HepG2 (cell line): ENCODE measurements around the gene TYMP. TPM values are rescaled to one million over a fixed set of nuclear protein-coding genes. Genes with fewer than 3 reads are reported as not detected.

Source experiments
- AHDC1 ChIP-seq: sonication (generic); formaldehyde crosslinking; IDR thresholded peaks from 2 replicates; pipeline ENCODE4 v1.5.1; 2020; ENCODE audit warnings: mild to moderate bottlenecking, missing genetic modification reagents, borderline replicate concordance
- BRD4 ChIP-seq: sonication (generic); formaldehyde crosslinking; IDR thresholded peaks from 2 replicates; pipeline ENCODE4 v1.4.0; 2020; ENCODE audit warnings: missing genetic modification reagents
- HIVEP1 ChIP-seq: sonication (generic); formaldehyde crosslinking; IDR thresholded peaks from 2 replicates; pipeline ENCODE4 v1.4.0; 2020; ENCODE audit warnings: mild to moderate bottlenecking, missing genetic modification reagents
- HNF4A ChIP-seq: sonication (generic); formaldehyde crosslinking; IDR thresholded peaks from 2 replicates; pipeline ENCODE4 v1.4.0; 2020; ENCODE audit warnings: missing genetic modification reagents
- MAFK ChIP-seq, 2 experiments: IDR thresholded peaks in 1 of 2; conservative IDR thresholded peaks in 1 of 2; 2 replicates each; pipeline ENCODE4 v1.6.1; 2011; ENCODE audit warnings: improper control_type of control experiment in 2 of 2, low read length in 2 of 2
- MTA1 ChIP-seq: sonication (generic); formaldehyde crosslinking; IDR thresholded peaks from 2 replicates; pipeline ENCODE4 v1.4.0; 2020; ENCODE audit warnings: missing genetic modification reagents, mild to moderate bottlenecking, borderline replicate concordance
- MXI1 ChIP-seq: IDR thresholded peaks from 3 replicates; pipeline ENCODE4 v1.6.1; 2012; ENCODE audit warnings: low read depth, low read length, inconsistent platforms, borderline replicate concordance
- TBP ChIP-seq: sonication (generic); formaldehyde crosslinking; IDR thresholded peaks from 2 replicates; pipeline ENCODE4 v1.5.0; 2020; ENCODE audit warnings: missing genetic modification reagents
- TOE1 ChIP-seq: sonication (generic); formaldehyde crosslinking; IDR thresholded peaks from 2 replicates; pipeline ENCODE4 v1.4.0; 2020; ENCODE audit warnings: mild to moderate bottlenecking, missing genetic modification reagents
- ZBTB46 ChIP-seq: sonication (generic); formaldehyde crosslinking; IDR thresholded peaks from 2 replicates; pipeline ENCODE4 v1.4.0; 2020; ENCODE audit warnings: mild to moderate bottlenecking, missing genetic modification reagents, borderline replicate concordance
- ZNF280B ChIP-seq: sonication (generic); formaldehyde crosslinking; IDR thresholded peaks from 2 replicates; pipeline ENCODE4 v1.5.0; 2020; ENCODE audit warnings: missing genetic modification reagents, mild to moderate bottlenecking, borderline replicate concordance
- ZNF510 ChIP-seq: sonication (generic); formaldehyde crosslinking; IDR thresholded peaks from 2 replicates; pipeline ENCODE4 v1.4.0; 2020; ENCODE audit warnings: low read depth, mild to moderate bottlenecking, missing genetic modification reagents
- ZNF576 ChIP-seq: sonication (generic); formaldehyde crosslinking; IDR thresholded peaks from 2 replicates; pipeline ENCODE4 v1.4.0; 2020; ENCODE audit warnings: mild to moderate bottlenecking, missing genetic modification reagents
- ZNF652 ChIP-seq: IDR thresholded peaks from 2 replicates; pipeline ENCODE4 v1.6.1; 2016; ENCODE audit warnings: low read depth, borderline replicate concordance
- ZNF772 ChIP-seq: sonication (generic); formaldehyde crosslinking; IDR thresholded peaks from 2 replicates; pipeline ENCODE4 v1.5.0; 2020; ENCODE audit warnings: mild to moderate bottlenecking, missing genetic modification reagents
- polyA plus RNA-seq, 8 experiments: library from polyadenylated mRNA; depleted of rRNA in 3 of 8; stranded (reverse) in 7 of 8; unstranded in 1 of 8; fragments of >200 nt; fragmentation: Illumina TruSeq in 4 of 8; extraction: Trizol in 4 of 8; gene quantifications; 2 replicates each; pipeline versions ENCODE4 v1.2.1 to v1.2.3, GENCODE V29; 2011 to 2016; ENCODE audit warnings: low read depth in 4 of 8, missing spikeins in 1 of 8, mixed read lengths in 1 of 8; ENCODE audit not compliant: insufficient read depth in 1 of 8
- total RNA-seq, 5 experiments: library from RNA; depleted of rRNA; stranded (reverse); fragments of >200 nt; fragmentation: Illumina TruSeq; extraction: Trizol; gene quantifications; 2 replicates each; pipeline ENCODE4 v1.2.3, GENCODE V29; 2016; ENCODE audit warnings: low read depth in 1 of 5
- TF ChIP-seq, protein P1 (sequence below): sonication (generic); formaldehyde crosslinking; IDR thresholded peaks from 2 replicates; pipeline ENCODE4 v1.8.0; 2022; ENCODE audit warnings: missing genetic modification reagents, mild to moderate bottlenecking, moderate library complexity, borderline replicate concordance

TYMP gene
- total and polyA plus RNA-seq, 2 of the 13 experiments (the other 11 are each of a cell fraction or from before 2014, with no cell fraction given) = 3.9 to 4.3 TPM

- TF ChIP-seq, protein P1, sequence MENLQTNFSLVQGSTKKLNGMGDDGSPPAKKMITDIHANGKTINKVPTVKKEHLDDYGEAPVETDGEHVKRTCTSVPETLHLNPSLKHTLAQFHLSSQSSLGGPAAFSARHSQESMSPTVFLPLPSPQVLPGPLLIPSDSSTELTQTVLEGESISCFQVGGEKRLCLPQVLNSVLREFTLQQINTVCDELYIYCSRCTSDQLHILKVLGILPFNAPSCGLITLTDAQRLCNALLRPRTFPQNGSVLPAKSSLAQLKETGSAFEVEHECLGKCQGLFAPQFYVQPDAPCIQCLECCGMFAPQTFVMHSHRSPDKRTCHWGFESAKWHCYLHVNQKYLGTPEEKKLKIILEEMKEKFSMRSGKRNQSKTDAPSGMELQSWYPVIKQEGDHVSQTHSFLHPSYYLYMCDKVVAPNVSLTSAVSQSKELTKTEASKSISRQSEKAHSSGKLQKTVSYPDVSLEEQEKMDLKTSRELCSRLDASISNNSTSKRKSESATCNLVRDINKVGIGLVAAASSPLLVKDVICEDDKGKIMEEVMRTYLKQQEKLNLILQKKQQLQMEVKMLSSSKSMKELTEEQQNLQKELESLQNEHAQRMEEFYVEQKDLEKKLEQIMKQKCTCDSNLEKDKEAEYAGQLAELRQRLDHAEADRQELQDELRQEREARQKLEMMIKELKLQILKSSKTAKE (CRISPR knock-in tag) = no peak
- TF ChIP-seq ZNF576 (CRISPR knock-in tag) (no peak), MXI1 (peak; percentile 86; the same call in 1 of the 3 replicates), TOE1 (0 out of 2 replicates have a peak, but pooled peaks have one; percentile 44), HNF4A (CRISPR knock-in tag) (no peak), MAFK (conservative IDR thresholded peaks at IDR 0.05 in 1 of 2, IDR thresholded peaks at IDR 0.05 in 1 of 2; ENCODE audit: low read length in 2 of 2) (0 out of 4 replicates have a peak, but pooled peaks of 1 of the 2 experiments have one; percentile 5), ZNF510 (CRISPR knock-in tag) (no peak), ZNF772 (no peak; the same call in 1 of the 2 replicates), ZNF280B (CRISPR knock-in tag) (peak; percentile 76; the same call in 1 of the 2 replicates), TBP (no peak), ZNF652 (CRISPR knock-in tag) (no peak), HIVEP1 (peak; percentile 88), AHDC1 (CRISPR knock-in tag) (no peak), MTA1 (peak; percentile 53; the same call in 1 of the 2 replicates), ZBTB46 (CRISPR knock-in tag) (no peak), BRD4 (no peak)
These were observed 21.6 kb downstream of the TYMP start, which contains the start of gene NCAPH2 (continued) for GRCh38 chr22:50507991-50508884.
